Trophoblast cell (in vitro differentiated cells and primary cell): ENCODE results near the gene CDC42EP1.

Source experiments
- DNase-seq, 2 donors: peaks; one replicate each; pipeline ENCODE4 v3.0.0-alpha.2; 2016
- H2AFZ ChIP-seq: 2 replicates; pipeline ENCODE4 v1.6.1; 2013; ENCODE audit warnings: low read length, moderate library complexity, mild to moderate bottlenecking; ENCODE audit not compliant: insufficient read depth, poor library complexity
- H2AK5ac ChIP-seq: 2 replicates; pipeline ENCODE4 v1.6.1; 2013; ENCODE audit warnings: mild to moderate bottlenecking, low read length
- H2BK120ac ChIP-seq: 2 replicates; pipeline ENCODE4 v1.6.1; 2013; ENCODE audit warnings: low read length, mild to moderate bottlenecking, moderate library complexity; ENCODE audit not compliant: insufficient read depth, poor library complexity
- H2BK12ac ChIP-seq: 2 replicates; pipeline ENCODE4 v1.6.1; 2013; ENCODE audit warnings: mild to moderate bottlenecking, low read length, moderate library complexity
- H2BK5ac ChIP-seq: 2 replicates; pipeline ENCODE4 v1.6.1; 2013; ENCODE audit warnings: low read length, low read depth, moderate library complexity, mild to moderate bottlenecking; ENCODE audit not compliant: poor library complexity
- H3K14ac ChIP-seq: 2 replicates; pipeline ENCODE4 v1.6.1; 2013; ENCODE audit warnings: mild to moderate bottlenecking, low read length
- H3K18ac ChIP-seq: 2 replicates; pipeline ENCODE4 v1.6.1; 2013; ENCODE audit warnings: mild to moderate bottlenecking, low read length
- H3K23ac ChIP-seq: 2 replicates; pipeline ENCODE4 v1.6.1; 2013; ENCODE audit warnings: low read length
- H3K27ac ChIP-seq: 2 replicates; pipeline ENCODE4 v1.5.1; 2013; ENCODE audit warnings: low read depth, mild to moderate bottlenecking, inconsistent platforms, low read length, moderate library complexity
- H3K27me3 ChIP-seq: 2 replicates; pipeline ENCODE4 v1.6.1; 2013; ENCODE audit warnings: inconsistent platforms, mild to moderate bottlenecking, low read length, moderate library complexity; ENCODE audit not compliant: insufficient read depth
- H3K36me3 ChIP-seq, 2 experiments: 1 replicate in 1 of 2; 2 replicates in 1 of 2; pipeline ENCODE4 v1.6.1; 2013; ENCODE audit warnings: low read length in 2 of 2, mild to moderate bottlenecking in 2 of 2, moderate library complexity in 1 of 2; ENCODE audit not compliant: insufficient read depth in 2 of 2, control insufficient read depth in 1 of 2
- H3K4ac ChIP-seq: 2 replicates; pipeline ENCODE4 v1.6.1; 2013; ENCODE audit warnings: low read depth, mild to moderate bottlenecking, low read length, moderate library complexity
- H3K4me1 ChIP-seq, 2 experiments: 1 replicate in 1 of 2; 2 replicates in 1 of 2; pipeline ENCODE4 v1.6.1; 2013; ENCODE audit warnings: low read length in 2 of 2, mild to moderate bottlenecking in 2 of 2, moderate library complexity in 1 of 2; ENCODE audit not compliant: insufficient read depth in 2 of 2, control insufficient read depth in 1 of 2
- H3K4me2 ChIP-seq: 2 replicates; pipeline ENCODE4 v1.6.1; 2013; ENCODE audit warnings: inconsistent platforms, mild to moderate bottlenecking, low read length, moderate library complexity
- H3K4me3 ChIP-seq: 2 replicates; pipeline ENCODE4 v1.5.1; 2013; ENCODE audit warnings: mild to moderate bottlenecking, low read depth, low read length, inconsistent platforms
- H3K79me1 ChIP-seq: one replicate; pipeline ENCODE4 v1.6.1; 2013; ENCODE audit warnings: low read length
- H3K79me2 ChIP-seq: 2 replicates; pipeline ENCODE4 v1.6.1; 2013; ENCODE audit warnings: low read length, mild to moderate bottlenecking; ENCODE audit not compliant: control insufficient read depth, insufficient read depth, poor library complexity
- H3K9ac ChIP-seq: 2 replicates; pipeline ENCODE4 v1.6.1; 2013; ENCODE audit warnings: mild to moderate bottlenecking, low read length
- H3K9me3 ChIP-seq: 2 replicates; pipeline ENCODE4 v1.6.1; 2013; ENCODE audit warnings: low read depth, mild to moderate bottlenecking, control low read depth, inconsistent platforms, low read length; ENCODE audit not compliant: insufficient read depth
- H4K12ac ChIP-seq: 2 replicates; pipeline ENCODE4 v1.6.1; 2013; ENCODE audit warnings: low read depth, mild to moderate bottlenecking, low read length, moderate library complexity
- H4K8ac ChIP-seq: 2 replicates; pipeline ENCODE4 v1.6.1; 2013; ENCODE audit warnings: low read depth, mild to moderate bottlenecking, low read length, moderate library complexity
- H4K91ac ChIP-seq: one replicate; pipeline ENCODE4 v1.6.1; 2013; ENCODE audit warnings: low read depth, mild to moderate bottlenecking, low read length, moderate library complexity
- WGBS: extraction: QIAGEN DNeasy Blood & Tissue Kit; methylation state at CpG from one replicate; pipeline ENCODE4 v1.1.7; 2013; ENCODE audit warnings: missing lambda C conversion rate; ENCODE audit not compliant: insufficient read length, insufficient coverage; ENCODE audit errors: extremely low coverage; 5-methylcytosine and 5-hydroxymethylcytosine counted together

CDC42EP1 gene

DNA sequence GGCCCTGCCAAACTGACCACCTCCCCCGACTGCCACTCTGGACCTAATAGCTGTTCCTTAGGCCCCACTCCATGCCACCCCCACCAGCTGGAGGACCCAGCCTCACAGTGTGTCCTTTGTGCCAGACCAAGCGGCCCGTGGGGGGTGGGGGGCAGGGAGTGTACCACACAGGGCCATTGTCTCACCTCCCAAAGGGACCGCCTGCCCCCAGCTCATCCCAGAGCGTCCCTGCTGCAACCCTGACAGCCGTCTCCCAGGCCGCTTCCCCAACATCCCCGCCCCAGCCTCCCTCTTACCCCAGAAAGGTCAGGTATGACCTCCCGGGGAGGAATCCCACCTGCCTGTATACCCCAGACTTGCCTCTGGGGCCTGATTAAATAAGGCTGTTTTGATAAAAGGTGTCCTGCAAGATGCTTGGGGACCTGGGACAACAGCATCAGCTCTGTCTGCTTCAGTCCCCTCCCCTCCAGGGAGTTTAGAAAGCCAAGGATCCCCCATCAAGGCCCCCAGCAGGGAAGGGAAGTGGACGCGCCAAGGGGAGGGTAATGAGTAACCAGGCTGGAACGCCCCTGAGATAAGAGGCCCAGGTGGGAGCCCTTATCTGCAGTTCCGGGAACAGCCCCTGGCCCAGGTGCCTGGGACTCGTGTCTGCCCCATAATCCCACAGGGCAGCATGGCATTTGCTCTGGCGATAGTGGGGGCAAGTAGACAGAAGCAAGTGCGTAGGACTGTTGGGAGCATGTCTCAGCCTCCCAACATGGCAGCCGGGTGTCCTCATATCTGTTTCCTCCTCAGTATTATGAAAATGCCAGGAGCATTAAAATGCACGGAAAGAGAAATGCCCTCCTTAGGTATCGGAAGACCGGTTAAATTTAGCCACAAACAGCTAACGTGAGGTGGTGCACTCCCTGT, 9.0 kb downstream of the CDC42EP1 start:
- peaks cover 39 to 40% of the 10 kb centered on the region in 2 experiments for H3K36me3 ChIP-seq
- no peak overlapping the region for H2AFZ ChIP-seq
- peak overlapping the region; percentile 76 for H4K91ac ChIP-seq
- peaks cover 2% of the 10 kb centered on the region for H3K9me3 ChIP-seq
- peak overlapping the region; percentile 71 for H2BK5ac ChIP-seq
- peak overlapping the region; percentile 59 for H2AK5ac ChIP-seq
- peaks cover 9% of the 10 kb centered on the region for H3K79me1 ChIP-seq
- WGBS: no CpG with 5 or more reads among the region's 21 CpGs
- H3K14ac ChIP-seq: peak overlapping the region; percentile 60
- peak overlapping the region; percentile 17 for H4K8ac ChIP-seq
- H3K23ac ChIP-seq: no peak overlapping the region
- no peak overlapping the region for H2BK120ac ChIP-seq
- H3K4me2 ChIP-seq: no peak overlapping the region
- H3K4me3 ChIP-seq: no peak overlapping the region
- peak overlapping the region; percentile 58 for H2BK12ac ChIP-seq
- H3K79me2 ChIP-seq: peaks cover 8% of the 10 kb centered on the region
- no peaks in the 10 kb centered on the region for H3K27me3 ChIP-seq
- H3K9ac ChIP-seq: no peak overlapping the region
- peak overlapping the region; percentile 64 for H3K18ac ChIP-seq
- H3K4me1 ChIP-seq: peaks cover 35 to 42% of the 10 kb centered on the region in 2 experiments
- no peak overlapping the region for H3K4ac ChIP-seq
- peak overlapping the region; percentile 59 for H4K12ac ChIP-seq
- peak overlapping the region; percentile 60 for H3K27ac ChIP-seq
- peak; percentile 88 to 91 for DNase-seq

DNA sequence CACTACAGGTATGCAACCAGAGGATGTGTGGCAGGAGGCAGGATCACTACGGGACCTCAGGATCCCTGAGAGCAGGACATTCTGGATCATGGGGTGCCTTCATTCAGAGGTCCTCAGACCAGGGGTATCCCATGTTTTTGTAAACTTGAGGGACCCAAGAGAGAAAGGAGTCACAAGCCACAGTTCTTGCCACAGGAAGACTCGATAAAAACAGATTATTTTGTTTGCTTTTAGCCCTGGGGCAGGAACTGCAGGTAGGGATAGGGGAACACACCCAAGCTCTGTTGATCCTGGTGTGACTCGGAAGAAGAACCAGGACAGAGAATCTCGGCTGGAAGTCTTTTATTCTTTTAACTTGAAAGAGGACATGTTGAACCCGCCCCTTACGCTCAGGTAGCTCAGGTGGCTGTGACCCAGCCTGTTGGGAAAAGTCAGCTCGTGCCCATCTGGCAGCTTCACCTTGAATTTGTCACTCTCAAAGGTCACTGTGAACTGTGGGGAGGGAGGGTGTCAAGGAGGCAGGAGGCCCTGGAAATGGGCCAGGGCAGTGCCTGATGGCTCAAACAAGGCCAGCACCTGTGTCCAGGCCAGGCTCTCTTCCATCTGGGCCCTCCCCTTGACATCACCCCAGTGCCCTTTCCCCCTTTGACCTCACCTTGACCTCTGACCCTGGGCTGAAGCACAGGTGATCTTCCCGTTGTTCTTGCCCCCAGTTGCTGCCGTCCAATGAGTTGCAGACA, 9.8 kb downstream of the CDC42EP1 start:
- no peak overlapping the region for H3K23ac ChIP-seq

GRCh38 chr22:37570661-37570976, 10.3 kb downstream of the CDC42EP1 start:
- H3K9ac ChIP-seq: no peak overlapping the region
- no peak for DNase-seq

More for the DNA sequence above, 9.8 kb downstream of the CDC42EP1 start:
- Histone ChIP-seq H2BK5ac (no peak overlapping the region), H2BK120ac (no peak overlapping the region), H3K9ac (no peak overlapping the region), H3K27ac (peak overlapping the region; percentile 60), H3K18ac (no peak overlapping the region), H2BK12ac (peak overlapping the region; percentile 23), H3K9me3 (peaks cover 2% of the 10 kb centered on the region), H3K79me2 (peaks cover 8% of the 10 kb centered on the region), H4K8ac (peak overlapping the region; percentile 30), H3K4me1 (peaks cover 33 to 41% of the 10 kb centered on the region in 2 experiments), H3K79me1 (peaks cover 9% of the 10 kb centered on the region), H3K4ac (no peak overlapping the region), H3K4me2 (no peak overlapping the region), H3K27me3 (no peaks in the 10 kb centered on the region), H3K36me3 (peaks cover 35 to 37% of the 10 kb centered on the region in 2 experiments), H4K12ac (no peak overlapping the region), H2AFZ (no peak overlapping the region), H3K4me3 (no peak overlapping the region), H2AK5ac (peak overlapping the region; percentile 36), H3K14ac (no peak overlapping the region), H4K91ac (peak overlapping the region; percentile 28)
- no CpG with 5 or more reads among the region's 9 CpGs for WGBS
- DNase-seq: peak in 1 of 2 donors; percentile 60

GRCh38 chr22:37571258-37571991, 11.1 kb downstream of the CDC42EP1 start:
- Histone ChIP-seq H4K91ac (no peak overlapping the region), H3K23ac (no peak overlapping the region), H3K4me1 (peaks cover 30 to 36% of the 10 kb centered on the region in 2 experiments), H2BK120ac (no peak overlapping the region), H2AK5ac (no peak overlapping the region), H3K4me3 (no peak overlapping the region), H3K14ac (no peak overlapping the region), H3K27me3 (no peaks in the 10 kb centered on the region), H3K4me2 (no peak overlapping the region), H2BK5ac (no peak overlapping the region), H3K9me3 (peaks cover 2% of the 10 kb centered on the region), H3K79me1 (peaks cover 9% of the 10 kb centered on the region), H3K9ac (no peak overlapping the region), H3K18ac (no peak overlapping the region), H2AFZ (no peak overlapping the region), H4K8ac (no peak overlapping the region), H3K27ac (no peak overlapping the region), H3K4ac (no peak overlapping the region), H4K12ac (no peak overlapping the region), H3K79me2 (peaks cover 4% of the 10 kb centered on the region), H3K36me3 (peaks cover 26% of the 10 kb centered on the region in 2 experiments), H2BK12ac (no peak overlapping the region)
- WGBS: no CpG with 5 or more reads among the region's 16 CpGs
- DNase-seq: peak; percentile 68 to 72

More at GRCh38 chr22:37570661-37570976, 10.3 kb downstream of the CDC42EP1 start:
- Histone ChIP-seq H4K91ac (no peak overlapping the region), H2AFZ (no peak overlapping the region), H3K14ac (no peak overlapping the region), H3K4me2 (no peak overlapping the region), H2BK5ac (no peak overlapping the region), H4K12ac (no peak overlapping the region), H3K27ac (no peak overlapping the region), H3K9me3 (peaks cover 2% of the 10 kb centered on the region), H3K79me2 (peaks cover 8% of the 10 kb centered on the region), H3K4ac (no peak overlapping the region), H4K8ac (no peak overlapping the region), H3K36me3 (peaks cover 34% of the 10 kb centered on the region in 2 experiments), H2BK120ac (no peak overlapping the region), H3K4me1 (peaks cover 33 to 41% of the 10 kb centered on the region in 2 experiments), H2AK5ac (no peak overlapping the region), H3K23ac (no peak overlapping the region), H3K27me3 (no peaks in the 10 kb centered on the region), H3K18ac (no peak overlapping the region), H3K79me1 (peaks cover 9% of the 10 kb centered on the region), H2BK12ac (no peak overlapping the region), H3K4me3 (no peak overlapping the region)
- no CpG with 5 or more reads among the region's 4 CpGs for WGBS
